Endothelial cell of hepatic sinusoid (primary cell): ENCODE measurements around the gene ARHGAP4.

Source experiments
- in situ Hi-C: cut with HindIII; loops from 2 replicates; pipeline ENCODE4 v1.10.0; 2017; ENCODE audit warnings: low sequenced_read_pairs

ARHGAP4 gene

DNA sequence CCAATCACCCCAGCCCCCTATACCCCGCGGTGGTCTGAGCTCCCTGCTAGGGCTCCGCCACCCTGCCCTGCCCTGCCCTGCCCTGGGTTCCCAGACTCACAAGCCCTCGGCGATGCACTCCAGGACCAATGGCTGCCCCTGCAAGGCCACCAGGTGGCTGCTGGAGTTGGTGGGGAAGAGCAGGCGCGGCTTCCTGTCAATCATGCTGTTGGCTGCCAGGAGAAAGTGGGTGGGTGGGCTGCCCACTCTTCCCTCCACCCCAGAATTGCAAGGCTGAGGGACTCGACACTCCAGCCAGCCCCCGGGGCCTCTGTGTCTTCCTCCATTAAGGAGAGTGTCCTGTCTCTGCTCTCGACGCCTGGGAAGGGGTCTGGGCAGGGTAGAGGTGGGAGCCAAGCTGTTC, 55.8 kb downstream of the ARHGAP4 start:
- in situ Hi-C loops: no loop called here

DNA sequence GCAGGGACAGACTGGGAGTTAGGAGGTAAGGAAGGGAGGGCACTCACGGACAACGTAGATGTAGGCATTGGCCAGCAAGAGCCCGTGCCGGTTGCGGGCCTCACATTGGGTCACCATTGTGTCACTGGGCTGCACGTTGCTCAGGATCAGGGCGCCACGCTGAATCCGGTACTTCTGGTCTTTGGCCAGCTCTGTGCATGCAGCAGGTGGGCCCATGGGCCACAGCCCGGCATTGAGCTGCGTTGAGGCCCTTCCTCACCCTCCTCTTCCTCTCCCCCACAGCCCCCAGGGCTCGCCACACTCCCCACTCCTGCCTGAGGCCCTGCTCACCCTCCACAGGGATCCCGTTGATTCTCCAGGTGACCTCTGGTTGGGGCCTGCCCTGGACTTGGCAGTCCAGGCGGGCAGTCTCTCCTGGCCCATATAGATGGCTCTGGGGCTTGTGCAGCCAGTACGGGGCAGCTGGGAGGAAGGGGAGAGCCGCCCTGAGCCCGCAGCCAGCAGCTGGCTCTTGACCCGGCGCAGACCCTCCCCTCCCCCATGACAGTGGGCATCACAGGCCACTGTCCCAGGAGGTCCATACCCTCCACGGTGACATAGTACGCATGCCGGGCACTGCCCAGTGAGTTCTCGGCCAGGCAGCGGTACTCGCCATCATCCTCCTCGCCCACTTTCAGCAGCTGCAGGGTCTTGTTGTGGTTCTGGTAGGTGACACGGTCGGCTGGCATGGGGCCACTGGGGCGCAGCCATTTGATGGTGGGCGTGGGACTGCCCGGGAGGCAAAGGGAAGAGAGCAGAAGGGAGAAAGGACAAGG, 56.4 kb downstream of the ARHGAP4 start:
- in situ Hi-C loops: no loop called here

DNA sequence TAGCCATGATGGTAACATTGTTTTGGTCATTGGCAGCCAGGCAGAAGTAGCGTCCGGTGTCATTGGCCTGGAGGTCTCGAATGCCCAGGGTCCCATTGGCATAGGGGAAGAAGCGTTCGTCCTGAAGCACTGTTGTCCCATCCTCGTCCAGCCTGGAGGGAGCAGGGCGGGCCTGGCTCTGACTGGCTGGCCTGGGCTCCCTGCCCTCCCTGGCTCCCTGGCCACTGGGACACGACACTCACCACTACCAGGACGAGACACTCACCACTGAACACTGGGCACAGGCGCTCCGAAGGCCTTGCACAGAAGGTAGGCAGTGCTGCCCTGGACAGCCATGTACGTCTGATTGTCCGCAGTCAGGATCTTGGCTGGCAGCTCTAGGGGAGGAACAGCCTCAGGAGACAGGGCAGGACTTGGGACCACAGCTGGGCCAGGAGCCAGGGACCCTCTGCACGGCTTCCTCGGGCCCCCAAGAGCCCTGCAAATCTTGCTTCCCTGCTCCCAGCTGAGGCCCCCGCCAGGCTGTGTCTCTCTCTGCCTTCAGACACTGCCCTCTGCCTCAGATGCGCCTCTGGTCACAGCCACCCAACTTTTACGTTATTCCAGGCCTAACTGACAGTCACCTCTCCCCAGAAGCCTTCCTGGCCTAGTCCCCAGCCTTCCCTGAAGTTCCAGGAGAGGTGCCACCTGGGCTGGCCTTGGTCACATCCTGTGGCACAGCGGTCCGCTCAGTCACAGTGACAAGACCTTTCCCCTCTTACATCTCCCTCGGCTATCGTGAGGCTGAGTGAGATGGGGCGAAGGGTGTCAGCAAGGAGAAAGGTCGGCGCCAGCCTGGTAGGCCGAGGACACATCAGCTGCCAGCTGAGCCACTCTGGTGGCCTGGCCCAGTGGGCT, 57.2 kb downstream of the ARHGAP4 start:
- in situ Hi-C loops: no loop called here

DNA sequence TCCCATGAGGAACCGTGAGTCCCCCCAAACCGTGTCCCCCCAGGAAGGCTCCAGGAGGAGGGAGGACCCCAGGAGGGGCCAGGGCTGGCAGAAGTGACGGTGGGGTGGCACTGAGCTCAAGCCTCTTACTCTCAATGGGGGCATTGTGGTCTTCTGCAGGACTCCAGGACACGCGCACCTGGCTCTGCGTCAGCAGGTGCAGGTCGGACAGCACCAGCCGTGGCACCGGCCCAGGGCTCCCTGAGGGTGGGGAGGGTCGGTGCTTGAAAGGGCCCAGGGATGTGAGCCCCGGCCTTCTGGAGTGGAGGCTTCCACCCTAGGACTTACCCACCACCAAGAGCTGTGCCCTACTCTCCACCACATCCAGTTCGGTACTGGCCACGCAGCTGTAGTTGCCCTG, 58.4 kb downstream of the ARHGAP4 start:
- in situ Hi-C loops: no loop called here

- in situ Hi-C loops: no loop called here
Measured at GRCh38 chrX:153867139-153867538, 58.9 kb downstream of the ARHGAP4 start.

- in situ Hi-C loops: no loop called here
Measured at GRCh38 chrX:153866302-153867019, 59.6 kb downstream of the ARHGAP4 start.

GRCh38 chrX:153865685-153866084, 60.4 kb downstream of the ARHGAP4 start:
- in situ Hi-C loops: no loop called here

DNA sequence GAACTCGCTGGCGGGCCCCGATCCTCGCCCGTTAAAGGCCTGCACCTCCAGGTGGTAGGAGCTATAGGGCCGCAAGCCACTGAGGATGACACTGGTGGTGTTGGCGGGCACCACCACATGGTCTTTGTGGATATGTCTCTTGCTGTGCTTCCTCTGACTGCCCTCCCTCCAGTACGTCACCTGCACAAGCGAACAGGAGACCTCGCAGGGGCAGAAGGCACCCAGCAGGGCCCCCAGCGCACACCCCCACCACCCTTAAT, 60.8 kb downstream of the ARHGAP4 start:
- in situ Hi-C loops: no loop called here

GRCh38 chrX:153864561-153865320, 61.3 kb downstream of the ARHGAP4 start:
- in situ Hi-C loops: no loop called here

DNA sequence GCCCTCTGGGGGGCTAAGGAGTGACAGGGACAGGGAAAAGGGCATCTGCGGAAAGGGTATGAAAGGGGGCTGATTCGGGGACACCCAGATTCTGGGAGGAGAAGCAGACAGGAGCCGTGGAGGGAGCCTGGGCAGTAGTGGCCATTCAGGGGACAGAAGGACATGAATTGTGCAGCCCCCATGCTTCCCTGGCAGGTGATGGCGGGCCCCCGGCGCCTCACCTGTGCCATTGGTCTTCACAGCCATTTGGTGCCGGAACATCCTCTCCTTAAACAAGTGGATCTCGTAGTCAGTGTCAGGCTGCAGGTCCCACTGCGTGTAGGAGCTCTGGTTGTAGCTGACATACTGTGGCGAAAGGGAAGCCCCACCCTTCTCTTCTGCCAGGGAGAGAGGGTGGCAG, 62.0 kb downstream of the ARHGAP4 start:
- in situ Hi-C loops: no loop called here

DNA sequence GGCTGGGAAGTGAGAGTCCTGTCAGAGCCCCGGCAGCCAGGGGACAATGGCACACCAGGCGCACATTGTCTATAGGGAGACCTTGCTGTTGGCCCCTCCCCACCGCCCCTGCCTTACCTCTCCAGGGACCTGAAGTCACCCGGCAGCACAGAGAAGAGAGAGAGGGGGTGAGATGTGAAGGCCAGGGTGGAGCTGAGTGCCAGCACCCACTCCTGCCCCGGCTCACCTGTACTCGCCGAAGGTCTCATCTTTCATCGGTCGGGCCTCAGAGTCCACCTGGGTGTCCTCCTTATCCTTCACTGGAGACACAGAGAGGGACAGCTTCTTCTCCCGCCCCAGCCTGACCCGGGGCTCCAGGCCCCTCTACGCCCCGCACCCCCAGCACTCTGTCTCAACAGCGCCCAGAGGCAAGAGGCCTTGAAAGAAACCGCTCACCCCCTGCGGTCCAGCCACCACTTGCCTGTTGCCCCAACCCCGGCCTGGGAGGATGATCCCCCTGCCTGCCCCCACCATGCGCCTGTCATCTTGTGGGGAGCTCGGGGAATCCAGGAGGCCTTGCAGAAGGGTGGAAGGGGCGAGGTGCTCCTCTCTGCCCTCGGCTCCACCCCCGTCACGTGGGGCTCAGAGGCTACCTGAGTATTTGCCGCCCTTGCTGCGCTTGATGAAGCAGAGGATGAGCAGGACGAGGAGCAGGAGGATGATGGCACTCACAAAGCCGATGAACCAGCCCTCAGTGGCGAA, 62.6 kb downstream of the ARHGAP4 start:
- in situ Hi-C loops: no loop called here

- in situ Hi-C loops: no loop called here
Measured at GRCh38 chrX:153862369-153863250, 63.5 kb downstream of the ARHGAP4 start.

- in situ Hi-C loops: no loop called here
Measured at GRCh38 chrX:153861733-153862310, 64.2 kb downstream of the ARHGAP4 start.

DNA sequence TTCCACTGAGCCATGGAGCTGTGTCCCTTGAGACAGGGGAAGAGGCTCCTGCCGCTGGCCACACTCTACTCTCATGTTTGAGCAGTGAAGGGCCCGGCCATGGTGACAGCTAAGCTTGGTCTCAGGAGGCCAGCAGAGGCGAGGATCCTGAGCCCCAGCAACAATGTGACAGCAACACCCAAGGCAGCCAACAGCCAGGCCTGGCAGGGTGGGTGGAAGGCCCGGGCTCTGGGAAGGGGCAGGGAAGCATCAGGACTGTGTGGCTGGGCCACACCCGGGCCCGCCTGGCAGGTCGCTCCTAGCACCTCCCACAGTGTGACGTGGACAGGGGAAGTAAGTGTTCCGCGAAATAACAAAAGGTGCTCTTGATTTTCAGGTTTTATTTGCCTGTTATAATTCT, 64.9 kb downstream of the ARHGAP4 start:
- in situ Hi-C loops: no loop called here
